Suprapubic skin (tissue), 3 donors: ENCODE measurements around the gene FBXO30.

Source experiments
- CTCF ChIP-seq, 2 donors: fragments of 200-600 bp in 1 of 2; fragments of 450-650 bp in 1 of 2; sonication (generic) in 1 of 2; IDR thresholded peaks; one replicate each; pipeline ENCODE4 v1.5.1; 2016 to 2019; ENCODE audit warnings: antibody characterized with exemption in 2 of 2, mild to moderate bottlenecking in 1 of 2, moderate library complexity in 1 of 2
- EP300 ChIP-seq: sonication (generic); formaldehyde crosslinking; IDR thresholded peaks from one replicate; pipeline ENCODE4 v1.6.1; 2017; ENCODE audit warnings: antibody characterized with exemption
- POLR2A ChIP-seq, 2 donors: fragments of 450-650 bp; IDR thresholded peaks; one replicate each; pipeline ENCODE4 v1.6.1; 2017; ENCODE audit warnings: antibody characterized with exemption in 2 of 2, mild to moderate bottlenecking in 2 of 2, moderate library complexity in 2 of 2

- TF ChIP-seq POLR2A (IDR thresholded peaks at IDR 0.05) (no peak), CTCF (IDR thresholded peaks at IDR 0.05) (no peak), EP300 (no peak)
Measured at GRCh38 chr6:145848541-145848940, 33.9 kb upstream of the FBXO30 start.
